Gastrocnemius medialis (tissue), 4 donors: Measurements from ENCODE around the gene SUSD3. TPM values are rescaled to one million over a fixed set of nuclear protein-coding genes. Genes with fewer than 3 reads are reported as not detected.
A peak's percentile ranks its signal among the peaks of the same experiment; 100 is the strongest.

ENCODE experiments used
- ATAC-seq, 2 donors: fragments of 150-250 bp; one replicate each; pipeline ENCODE4 v1.9.1; 2016
- DNase-seq, 2 donors: peaks; one replicate each; pipeline ENCODE4 v3.0.0-alpha.2; 2019
- H3K27ac ChIP-seq, 4 donors: fragments of 200-600 bp; sonication (generic); 1 replicate in 1 of 4; 2 replicates in 3 of 4; pipeline ENCODE4 v1.5.1; 2016 to 2018; ENCODE audit warnings: mild to moderate bottlenecking in 2 of 4, moderate library complexity in 1 of 4
- H3K27me3 ChIP-seq, 3 donors: fragments of 200-600 bp; sonication (generic) in 2 of 3; 1 replicate in 1 of 3; 2 replicates in 2 of 3; pipeline versions ENCODE4 v1.5.1 to v1.6.0; 2016 to 2019; ENCODE audit warnings: mild to moderate bottlenecking in 1 of 3, moderate library complexity in 1 of 3
- H3K36me3 ChIP-seq, 2 donors: fragments of 200-600 bp; sonication (generic) in 1 of 2; one replicate each; pipeline ENCODE4 v1.5.1; 2017 to 2018
- H3K4me1 ChIP-seq, 2 donors: fragments of 200-600 bp; sonication (generic) in 1 of 2; one replicate each; pipeline ENCODE4 v1.5.1; 2016 to 2017; ENCODE audit warnings: mild to moderate bottlenecking in 2 of 2
- H3K4me3 ChIP-seq, 4 donors: fragments of 200-600 bp; sonication (generic) in 3 of 4; 1 replicate in 1 of 4; 2 replicates in 3 of 4; pipeline ENCODE4 v1.5.1; 2016 to 2019; ENCODE audit warnings: mild to moderate bottlenecking in 2 of 4
- H3K9me3 ChIP-seq, 3 donors: fragments of 200-600 bp; sonication (generic) in 2 of 3; 1 replicate in 1 of 3; 2 replicates in 2 of 3; pipeline ENCODE4 v1.5.1; 2016 to 2019
- CTCF ChIP-seq, 5 experiments: fragments of 450-650 bp in 3 of 5; fragments of 200-600 bp in 2 of 5; sonication (generic) in 2 of 5; IDR thresholded peaks in 4 of 5; conservative IDR thresholded peaks in 1 of 5; 1 replicate in 4 of 5; 2 replicates in 1 of 5; pipeline ENCODE4 v1.5.1; 2016 to 2019; ENCODE audit warnings: antibody characterized with exemption in 5 of 5, mild to moderate bottlenecking in 3 of 5, moderate library complexity in 3 of 5
- POLR2A ChIP-seq, 2 donors: fragments of 450-650 bp; IDR thresholded peaks; one replicate each; pipeline ENCODE4 v1.6.1; 2017; ENCODE audit warnings: antibody characterized with exemption in 2 of 2, mild to moderate bottlenecking in 2 of 2, moderate library complexity in 2 of 2
- in situ Hi-C, 4 donors: fragments of 200-750 bp; cut with MboI; loops; one replicate each; pipeline versions ENCODE4 v1.15.0 to v1.8.0; 2017; ENCODE audit warnings: low sequenced_read_pairs in 4 of 4
- intact Hi-C: fragments of 100-400 bp; cut with DNase I; formaldehyde crosslinking; loops from one replicate; pipeline ENCODE4 v1.15.1; 2023; ENCODE audit warnings: low total_unique reads
- total RNA-seq, 4 donors: library from RNA; depleted of rRNA; stranded (reverse); fragments of >200 nt; gene quantifications; one replicate each; pipeline versions ENCODE4 v1.1.0 to v1.2.3, GENCODE V29; 2016

SUSD3 gene
- total RNA-seq, 4 donors from 2014 or later, result 0.51 to 0.61 TPM; not detected in 2

GRCh38 chr9:93057703-93058354, 672 bp upstream of the SUSD3 start:
- H3K27me3 ChIP-seq, result peaks cover 5 to 11% (median 5%) of the 10 kb centered on the region in 3 donors
- no peaks in the 10 kb centered on the region for H3K36me3 ChIP-seq
- peak in 1 of 2 donors; percentile 3 for ATAC-seq
- H3K4me1 ChIP-seq, result peaks cover 0 to 5% of the 10 kb centered on the region in 2 donors
- peak overlapping the region in 2 of 4 donors; percentile 48 to 53 for H3K4me3 ChIP-seq
- intact Hi-C loops (no loop called here), in situ Hi-C loops (no loop called here)
- H3K9me3 ChIP-seq, result no peaks in the 10 kb centered on the region
- TF ChIP-seq CTCF (IDR thresholded peaks at IDR 0.05 in 4 of 5, conservative IDR thresholded peaks at IDR 0.05 in 1 of 5) (no peak), POLR2A (IDR thresholded peaks at IDR 0.05) (no peak)
- no peak for DNase-seq
- no peak overlapping the region for H3K27ac ChIP-seq

- Histone ChIP-seq H3K27me3 (peaks cover 5 to 11% (median 5%) of the 10 kb centered on the region in 3 donors), H3K4me1 (peaks cover 0 to 5% of the 10 kb centered on the region in 2 donors), H3K36me3 (no peaks in the 10 kb centered on the region), H3K27ac (no peak overlapping the region), H3K4me3 (peak overlapping the region; percentile 39 to 57 (median 50)), H3K9me3 (no peaks in the 10 kb centered on the region)
- intact Hi-C loops (no loop called here), in situ Hi-C loops (no loop called here)
- TF ChIP-seq CTCF (IDR thresholded peaks at IDR 0.05 in 4 of 5, conservative IDR thresholded peaks at IDR 0.05 in 1 of 5) (no peak), POLR2A (IDR thresholded peaks at IDR 0.05) (no peak)
- DNase-seq (no peak), ATAC-seq (no peak)
Measured at GRCh38 chr9:93059011-93059714, 662 bp downstream of the SUSD3 start.

- in situ Hi-C loops, result no loop called here
- Histone ChIP-seq H3K4me3 (peak overlapping the region in 1 of 4 donors; percentile 48), H3K27ac (no peak overlapping the region), H3K9me3 (no peaks in the 10 kb centered on the region), H3K36me3 (no peaks in the 10 kb centered on the region), H3K4me1 (peaks cover 0 to 5% of the 10 kb centered on the region in 2 donors), H3K27me3 (peaks cover 5 to 11% (median 5%) of the 10 kb centered on the region in 3 donors)
- no peak for ATAC-seq
- intact Hi-C loops, result no loop called here
- DNase-seq, result no peak
- TF ChIP-seq POLR2A (IDR thresholded peaks at IDR 0.05), result no peak
- TF ChIP-seq CTCF (IDR thresholded peaks at IDR 0.05 in 4 of 5, conservative IDR thresholded peaks at IDR 0.05 in 1 of 5), result no peak
Measured at GRCh38 chr9:93059715-93060578, 1.4 kb downstream of the SUSD3 start.

- H3K4me3 ChIP-seq, result no peak overlapping the region
- no peak for DNase-seq
- no peaks in the 10 kb centered on the region for H3K36me3 ChIP-seq
- intact Hi-C loops (no loop called here), in situ Hi-C loops (no loop called here)
- TF ChIP-seq POLR2A (IDR thresholded peaks at IDR 0.05) (no peak), CTCF (IDR thresholded peaks at IDR 0.05 in 4 of 5, conservative IDR thresholded peaks at IDR 0.05 in 1 of 5) (no peak)
- no peaks in the 10 kb centered on the region for H3K9me3 ChIP-seq
- H3K4me1 ChIP-seq, result peaks cover 0 to 5% of the 10 kb centered on the region in 2 donors
- H3K27ac ChIP-seq, result no peak overlapping the region
- ATAC-seq, result no peak
- H3K27me3 ChIP-seq, result peaks cover 5 to 11% (median 5%) of the 10 kb centered on the region in 3 donors
Measured at GRCh38 chr9:93060746-93061259, 2.3 kb downstream of the SUSD3 start.
